HepG2 (cell line): ENCODE measurements around the gene TM4SF4. TPM values are rescaled to one million over a fixed set of nuclear protein-coding genes. Genes with fewer than 3 reads are reported as not detected.

Experiments
- CAMTA2 ChIP-seq: sonication (generic); formaldehyde crosslinking; IDR thresholded peaks from 2 replicates; pipeline ENCODE4 v1.4.0; 2020; ENCODE audit warnings: mild to moderate bottlenecking, missing genetic modification reagents, borderline replicate concordance
- KDM5A ChIP-seq: fragments of 200-600 bp; sonication (generic); IDR thresholded peaks from 2 replicates; pipeline ENCODE4 v1.7.0; 2018; ENCODE audit warnings: antibody characterized with exemption, mild to moderate bottlenecking, low read length, borderline replicate concordance
- KLF13 ChIP-seq: sonication (generic); formaldehyde crosslinking; IDR thresholded peaks from 2 replicates; pipeline ENCODE4 v1.4.0; 2020; ENCODE audit warnings: mild to moderate bottlenecking, missing genetic modification reagents
- MAZ ChIP-seq, 2 experiments: sonication (generic) in 1 of 2; formaldehyde crosslinking in 1 of 2; IDR thresholded peaks; 2 replicates each; pipeline versions ENCODE4 v1.5.0 to v1.6.1; 2012 to 2020; ENCODE audit warnings: low read depth in 2 of 2, mild to moderate bottlenecking in 2 of 2, borderline replicate concordance in 1 of 2, improper control_type of control experiment in 1 of 2, low read length in 1 of 2, missing genetic modification reagents in 1 of 2, moderate library complexity in 1 of 2
- XRCC5 ChIP-seq: fragments of 200-400 bp; formaldehyde crosslinking; optimal IDR thresholded peaks from 2 replicates; pipeline ENCODE3; 2017; ENCODE audit warnings: mild to moderate bottlenecking, low read length
- ZBTB20 ChIP-seq: sonication (generic); formaldehyde crosslinking; IDR thresholded peaks from 2 replicates; pipeline ENCODE4 v1.8.1; 2023; ENCODE audit warnings: missing genetic modification reagents, low read depth, mild to moderate bottlenecking, borderline replicate concordance
- ZNF235 ChIP-seq: sonication (generic); formaldehyde crosslinking; IDR thresholded peaks from 2 replicates; pipeline ENCODE4 v1.8.1; 2023; ENCODE audit warnings: mild to moderate bottlenecking, missing genetic modification reagents, borderline replicate concordance
- ZNF274 ChIP-seq: sonication (generic); formaldehyde crosslinking; IDR thresholded peaks from 2 replicates; pipeline ENCODE4 v1.5.1; 2020; ENCODE audit warnings: mild to moderate bottlenecking, missing genetic modification reagents
- ZNF430 ChIP-seq: sonication (generic); formaldehyde crosslinking; IDR thresholded peaks from 2 replicates; pipeline ENCODE4 v1.9.0; 2021; ENCODE audit warnings: mild to moderate bottlenecking, missing genetic modification reagents
- ZNF569 ChIP-seq: sonication (generic); formaldehyde crosslinking; IDR thresholded peaks from 2 replicates; pipeline ENCODE4 v1.5.0; 2020; ENCODE audit warnings: mild to moderate bottlenecking, missing genetic modification reagents, moderate library complexity, borderline replicate concordance
- ZNF614 ChIP-seq: IDR thresholded peaks from 2 replicates; pipeline ENCODE4 v1.6.1; 2018; ENCODE audit warnings: missing biosample characterization, missing genetic modification reagents, inconsistent platforms, borderline replicate concordance
- ZNF839 ChIP-seq: sonication (generic); formaldehyde crosslinking; IDR thresholded peaks from 2 replicates; pipeline ENCODE4 v1.4.0; 2020; ENCODE audit warnings: missing genetic modification reagents, mild to moderate bottlenecking, borderline replicate concordance
- polyA plus RNA-seq, 8 experiments: library from polyadenylated mRNA; depleted of rRNA in 3 of 8; stranded (reverse) in 7 of 8; unstranded in 1 of 8; fragments of >200 nt; fragmentation: Illumina TruSeq in 4 of 8; extraction: Trizol in 4 of 8; gene quantifications; 2 replicates each; pipeline versions ENCODE4 v1.2.1 to v1.2.3, GENCODE V29; 2011 to 2016; ENCODE audit warnings: low read depth in 4 of 8, missing spikeins in 1 of 8, mixed read lengths in 1 of 8; ENCODE audit not compliant: insufficient read depth in 1 of 8
- total RNA-seq, 5 experiments: library from RNA; depleted of rRNA; stranded (reverse); fragments of >200 nt; fragmentation: Illumina TruSeq; extraction: Trizol; gene quantifications; 2 replicates each; pipeline ENCODE4 v1.2.3, GENCODE V29; 2016; ENCODE audit warnings: low read depth in 1 of 5
- TF ChIP-seq, protein P1 (sequence below), 2 experiments: sonication (generic) in 1 of 2; formaldehyde crosslinking in 1 of 2; IDR thresholded peaks; 2 replicates each; pipeline versions ENCODE4 v1.5.1 to v1.6.1; 2011 to 2020; ENCODE audit warnings: borderline replicate concordance in 1 of 2, low read depth in 1 of 2, low read length in 1 of 2, mild to moderate bottlenecking in 1 of 2, missing genetic modification reagents in 1 of 2, moderate library complexity in 1 of 2
- TF ChIP-seq, protein P2 (sequence below), 2 experiments: IDR thresholded peaks; 2 replicates each; pipeline ENCODE4 v1.6.1; 2011 to 2012; ENCODE audit warnings: low read length in 2 of 2, borderline replicate concordance in 1 of 2, low read depth in 1 of 2, mild to moderate bottlenecking in 1 of 2, moderate library complexity in 1 of 2
- TF ChIP-seq, protein P3 (sequence below): sonication (generic); formaldehyde crosslinking; IDR thresholded peaks from 2 replicates; pipeline ENCODE4 v1.5.0; 2020; ENCODE audit warnings: missing genetic modification reagents, mild to moderate bottlenecking, borderline replicate concordance
- TF ChIP-seq, protein P4 (sequence below): sonication (generic); formaldehyde crosslinking; conservative IDR thresholded peaks from 2 replicates; pipeline ENCODE4 v1.8.0; 2022; ENCODE audit warnings: mild to moderate bottlenecking, moderate library complexity, missing genetic modification reagents

The TM4SF4 gene
- total and polyA plus RNA-seq, 2 of the 13 experiments (the other 11 are each of a cell fraction or from before 2014, with no cell fraction given), result 0.63 to 0.95 TPM

DNA sequence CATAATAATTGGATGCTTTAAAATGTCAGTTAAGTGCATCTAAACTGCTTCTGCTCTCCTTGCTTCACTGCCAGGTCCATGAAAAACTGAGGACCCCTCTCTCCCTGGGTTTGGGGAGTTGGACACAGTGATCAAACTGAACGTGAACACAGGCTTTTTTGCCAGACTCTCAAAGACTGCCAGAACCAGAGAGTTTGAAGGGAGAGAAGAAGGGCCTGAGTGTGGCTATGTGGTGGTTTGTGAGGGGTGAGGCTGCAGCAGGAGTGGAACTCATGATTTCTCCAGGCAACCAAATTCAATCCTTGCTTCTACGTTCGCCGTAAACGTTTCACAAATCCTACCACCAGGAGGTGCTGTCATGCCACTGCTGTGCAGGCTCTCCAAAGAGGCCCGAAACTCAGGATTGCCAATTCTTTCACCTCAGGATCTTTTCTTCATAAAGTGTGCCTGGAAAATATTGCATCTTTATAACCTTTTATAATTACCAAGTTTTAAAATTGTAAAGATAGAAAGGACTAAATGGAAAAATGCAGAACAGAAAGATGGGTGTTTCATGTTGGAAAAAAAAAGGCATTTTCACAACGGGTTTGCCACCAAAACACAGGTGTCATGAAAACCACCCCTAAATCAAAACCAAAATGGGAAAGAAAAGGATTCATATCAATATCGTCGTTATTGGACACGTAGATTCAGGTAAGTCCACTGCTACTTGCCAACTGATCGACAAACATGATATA lies 19.7 kb downstream of the TM4SF4 start (continued):
- TF ChIP-seq, protein P1, sequence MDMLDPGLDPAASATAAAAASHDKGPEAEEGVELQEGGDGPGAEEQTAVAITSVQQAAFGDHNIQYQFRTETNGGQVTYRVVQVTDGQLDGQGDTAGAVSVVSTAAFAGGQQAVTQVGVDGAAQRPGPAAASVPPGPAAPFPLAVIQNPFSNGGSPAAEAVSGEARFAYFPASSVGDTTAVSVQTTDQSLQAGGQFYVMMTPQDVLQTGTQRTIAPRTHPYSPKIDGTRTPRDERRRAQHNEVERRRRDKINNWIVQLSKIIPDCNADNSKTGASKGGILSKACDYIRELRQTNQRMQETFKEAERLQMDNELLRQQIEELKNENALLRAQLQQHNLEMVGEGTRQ (IDR thresholded peaks at IDR 0.05; ENCODE audit: low read depth, low read length), result no peak
- TF ChIP-seq, protein P1 (CRISPR knock-in tag; IDR thresholded peaks at IDR 0.05; ENCODE audit: borderline replicate concordance), result no peak
- TF ChIP-seq CAMTA2 (0 out of 2 replicates have a peak, but pooled peaks have one; percentile 42), ZNF274 (CRISPR knock-in tag) (0 out of 2 replicates have a peak, but pooled peaks have one; percentile 25), ZBTB20 (CRISPR knock-in tag) (0 out of 2 replicates have a peak, but pooled peaks have one; percentile 2), MAZ (IDR thresholded peaks at IDR 0.05; ENCODE audit: borderline replicate concordance, low read depth, low read length) (no peak), MAZ (CRISPR knock-in tag; IDR thresholded peaks at IDR 0.05; ENCODE audit: low read depth) (no peak), KDM5A (0 out of 2 replicates have a peak, but pooled peaks have one; percentile 45), ZNF839 (0 out of 2 replicates have a peak, but pooled peaks have one; percentile 13), XRCC5 (no peak), KLF13 (CRISPR knock-in tag) (no peak), ZNF569 (CRISPR knock-in tag) (0 out of 2 replicates have a peak, but pooled peaks have one; percentile 65), ZNF430 (CRISPR knock-in tag) (0 out of 2 replicates have a peak, but pooled peaks have one; percentile 8), ZNF235 (CRISPR knock-in tag) (0 out of 2 replicates have a peak, but pooled peaks have one; percentile 74), ZNF614 (CRISPR knock-in tag) (0 out of 2 replicates have a peak, but pooled peaks have one; percentile 59)
- TF ChIP-seq, protein P2, sequence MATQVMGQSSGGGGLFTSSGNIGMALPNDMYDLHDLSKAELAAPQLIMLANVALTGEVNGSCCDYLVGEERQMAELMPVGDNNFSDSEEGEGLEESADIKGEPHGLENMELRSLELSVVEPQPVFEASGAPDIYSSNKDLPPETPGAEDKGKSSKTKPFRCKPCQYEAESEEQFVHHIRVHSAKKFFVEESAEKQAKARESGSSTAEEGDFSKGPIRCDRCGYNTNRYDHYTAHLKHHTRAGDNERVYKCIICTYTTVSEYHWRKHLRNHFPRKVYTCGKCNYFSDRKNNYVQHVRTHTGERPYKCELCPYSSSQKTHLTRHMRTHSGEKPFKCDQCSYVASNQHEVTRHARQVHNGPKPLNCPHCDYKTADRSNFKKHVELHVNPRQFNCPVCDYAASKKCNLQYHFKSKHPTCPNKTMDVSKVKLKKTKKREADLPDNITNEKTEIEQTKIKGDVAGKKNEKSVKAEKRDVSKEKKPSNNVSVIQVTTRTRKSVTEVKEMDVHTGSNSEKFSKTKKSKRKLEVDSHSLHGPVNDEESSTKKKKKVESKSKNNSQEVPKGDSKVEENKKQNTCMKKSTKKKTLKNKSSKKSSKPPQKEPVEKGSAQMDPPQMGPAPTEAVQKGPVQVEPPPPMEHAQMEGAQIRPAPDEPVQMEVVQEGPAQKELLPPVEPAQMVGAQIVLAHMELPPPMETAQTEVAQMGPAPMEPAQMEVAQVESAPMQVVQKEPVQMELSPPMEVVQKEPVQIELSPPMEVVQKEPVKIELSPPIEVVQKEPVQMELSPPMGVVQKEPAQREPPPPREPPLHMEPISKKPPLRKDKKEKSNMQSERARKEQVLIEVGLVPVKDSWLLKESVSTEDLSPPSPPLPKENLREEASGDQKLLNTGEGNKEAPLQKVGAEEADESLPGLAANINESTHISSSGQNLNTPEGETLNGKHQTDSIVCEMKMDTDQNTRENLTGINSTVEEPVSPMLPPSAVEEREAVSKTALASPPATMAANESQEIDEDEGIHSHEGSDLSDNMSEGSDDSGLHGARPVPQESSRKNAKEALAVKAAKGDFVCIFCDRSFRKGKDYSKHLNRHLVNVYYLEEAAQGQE (IDR thresholded peaks at IDR 0.05; ENCODE audit: borderline replicate concordance in 1 of 2, low read depth in 1 of 2, low read length in 2 of 2), result no peak
- TF ChIP-seq, protein P3, sequence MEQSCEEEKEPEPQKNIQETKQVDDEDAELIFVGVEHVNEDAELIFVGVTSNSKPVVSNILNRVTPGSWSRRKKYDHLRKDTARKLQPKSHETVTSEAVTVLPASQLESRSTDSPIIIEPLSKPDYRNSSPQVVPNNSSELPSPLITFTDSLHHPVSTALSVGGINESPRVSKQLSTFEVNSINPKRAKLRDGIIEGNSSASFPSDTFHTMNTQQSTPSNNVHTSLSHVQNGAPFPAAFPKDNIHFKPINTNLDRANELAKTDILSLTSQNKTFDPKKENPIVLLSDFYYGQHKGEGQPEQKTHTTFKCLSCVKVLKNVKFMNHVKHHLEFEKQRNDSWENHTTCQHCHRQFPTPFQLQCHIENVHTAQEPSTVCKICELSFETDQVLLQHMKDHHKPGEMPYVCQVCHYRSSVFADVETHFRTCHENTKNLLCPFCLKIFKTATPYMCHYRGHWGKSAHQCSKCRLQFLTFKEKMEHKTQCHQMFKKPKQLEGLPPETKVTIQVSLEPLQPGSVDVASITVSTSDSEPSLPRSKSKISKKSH, result no peak
- TF ChIP-seq, protein P4, sequence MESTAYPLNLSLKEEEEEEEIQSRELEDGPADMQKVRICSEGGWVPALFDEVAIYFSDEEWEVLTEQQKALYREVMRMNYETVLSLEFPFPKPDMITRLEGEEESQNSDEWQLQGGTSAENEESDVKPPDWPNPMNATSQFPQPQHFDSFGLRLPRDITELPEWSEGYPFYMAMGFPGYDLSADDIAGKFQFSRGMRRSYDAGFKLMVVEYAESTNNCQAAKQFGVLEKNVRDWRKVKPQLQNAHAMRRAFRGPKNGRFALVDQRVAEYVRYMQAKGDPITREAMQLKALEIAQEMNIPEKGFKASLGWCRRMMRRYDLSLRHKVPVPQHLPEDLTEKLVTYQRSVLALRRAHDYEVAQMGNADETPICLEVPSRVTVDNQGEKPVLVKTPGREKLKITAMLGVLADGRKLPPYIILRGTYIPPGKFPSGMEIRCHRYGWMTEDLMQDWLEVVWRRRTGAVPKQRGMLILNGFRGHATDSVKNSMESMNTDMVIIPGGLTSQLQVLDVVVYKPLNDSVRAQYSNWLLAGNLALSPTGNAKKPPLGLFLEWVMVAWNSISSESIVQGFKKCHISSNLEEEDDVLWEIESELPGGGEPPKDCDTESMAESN (CRISPR knock-in tag), result no peak
